Kidney glomerular epithelial cell (primary cell): ENCODE results near the gene WDR64.

Source experiments
- DNase-seq: peaks from one replicate; lab custom pipeline; 2025; lab: John Stamatoyannopoulos, UW

The WDR64 gene

GRCh38 chr1:241839369-241839979 lies 187.4 kb downstream of the WDR64 start:
- DNase-seq = no peak

DNA sequence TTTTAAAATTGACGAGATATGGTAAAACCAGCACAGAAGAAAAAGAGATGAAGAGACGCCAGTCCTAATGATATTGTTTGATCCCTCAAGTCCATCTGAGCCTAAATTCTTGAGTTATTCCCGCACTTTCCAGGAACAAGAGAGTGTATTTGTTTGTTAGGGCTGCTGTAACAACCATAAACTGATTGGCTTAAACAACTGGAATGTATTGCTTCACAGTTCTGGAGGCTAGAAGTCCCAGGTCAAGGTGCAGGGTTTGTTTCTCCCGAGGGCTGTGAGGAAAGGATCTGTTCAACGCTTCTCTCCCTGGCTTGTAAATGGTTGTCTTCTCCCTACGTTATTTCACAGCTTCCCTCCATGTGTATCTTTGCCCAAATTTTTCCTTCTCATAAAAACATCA lies 188.1 kb downstream of the WDR64 start:
- DNase-seq = no peak

- no peak for DNase-seq
These were observed 189.6 kb downstream of the WDR64 start for GRCh38 chr1:241841691-241842090.

DNA sequence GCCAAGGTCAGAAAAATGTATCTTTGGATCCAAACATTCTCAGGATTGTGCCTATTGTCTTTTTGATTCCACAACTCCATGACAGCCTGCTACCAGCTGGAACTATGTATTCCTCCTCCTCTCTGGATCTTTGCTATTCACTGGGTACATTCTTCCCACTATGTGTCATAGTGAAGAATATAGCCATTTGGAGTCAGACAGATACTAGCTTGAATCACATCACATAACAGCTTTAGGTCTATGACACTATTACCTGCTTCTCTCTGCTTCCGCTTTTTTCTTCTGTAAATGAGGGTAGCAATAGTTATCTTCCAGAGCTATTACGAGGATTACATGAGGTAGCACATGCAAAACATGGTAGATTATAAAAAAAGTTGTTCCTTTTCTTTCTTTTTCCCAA lies 190.5 kb downstream of the WDR64 start:
- DNase-seq = peak; percentile 44

DNA sequence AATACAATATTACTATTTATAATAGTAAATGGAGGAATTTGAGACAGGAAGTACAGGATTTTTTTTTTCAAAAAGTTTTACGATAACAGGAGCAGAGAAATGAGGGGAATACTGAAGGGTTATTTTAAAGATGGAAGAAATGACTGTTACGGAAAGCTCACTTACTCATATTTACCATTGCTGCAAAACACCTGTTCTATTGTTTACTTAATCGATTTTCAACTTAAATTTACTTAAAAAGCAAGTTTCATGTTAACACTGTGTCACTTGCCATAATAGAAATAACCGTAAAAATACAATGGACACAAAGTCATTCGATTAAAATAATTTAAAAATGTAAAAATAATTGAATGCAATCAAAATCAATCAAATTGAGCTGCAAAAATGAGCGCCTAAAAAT lies 192.5 kb downstream of the WDR64 start:
- DNase-seq = no peak

- DNase-seq = no peak
These were observed 194.3 kb downstream of the WDR64 start for GRCh38 chr1:241846375-241846774.

GRCh38 chr1:241846862-241847539 lies 194.9 kb downstream of the WDR64 start:
- DNase-seq = no peak

DNA sequence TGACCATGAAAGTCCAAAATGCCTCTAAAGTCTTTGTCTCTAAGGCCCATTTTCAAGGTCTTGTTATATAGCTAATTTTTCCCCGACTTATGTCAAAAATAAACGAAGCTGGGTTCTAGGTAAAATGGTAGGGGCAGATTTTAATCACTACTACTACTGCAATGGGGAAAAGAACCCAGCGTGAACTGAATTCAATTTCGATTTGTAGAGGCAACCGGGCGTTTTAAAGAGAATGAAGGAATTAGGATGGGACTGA lies 195.4 kb downstream of the WDR64 start:
- DNase-seq = no peak

DNA sequence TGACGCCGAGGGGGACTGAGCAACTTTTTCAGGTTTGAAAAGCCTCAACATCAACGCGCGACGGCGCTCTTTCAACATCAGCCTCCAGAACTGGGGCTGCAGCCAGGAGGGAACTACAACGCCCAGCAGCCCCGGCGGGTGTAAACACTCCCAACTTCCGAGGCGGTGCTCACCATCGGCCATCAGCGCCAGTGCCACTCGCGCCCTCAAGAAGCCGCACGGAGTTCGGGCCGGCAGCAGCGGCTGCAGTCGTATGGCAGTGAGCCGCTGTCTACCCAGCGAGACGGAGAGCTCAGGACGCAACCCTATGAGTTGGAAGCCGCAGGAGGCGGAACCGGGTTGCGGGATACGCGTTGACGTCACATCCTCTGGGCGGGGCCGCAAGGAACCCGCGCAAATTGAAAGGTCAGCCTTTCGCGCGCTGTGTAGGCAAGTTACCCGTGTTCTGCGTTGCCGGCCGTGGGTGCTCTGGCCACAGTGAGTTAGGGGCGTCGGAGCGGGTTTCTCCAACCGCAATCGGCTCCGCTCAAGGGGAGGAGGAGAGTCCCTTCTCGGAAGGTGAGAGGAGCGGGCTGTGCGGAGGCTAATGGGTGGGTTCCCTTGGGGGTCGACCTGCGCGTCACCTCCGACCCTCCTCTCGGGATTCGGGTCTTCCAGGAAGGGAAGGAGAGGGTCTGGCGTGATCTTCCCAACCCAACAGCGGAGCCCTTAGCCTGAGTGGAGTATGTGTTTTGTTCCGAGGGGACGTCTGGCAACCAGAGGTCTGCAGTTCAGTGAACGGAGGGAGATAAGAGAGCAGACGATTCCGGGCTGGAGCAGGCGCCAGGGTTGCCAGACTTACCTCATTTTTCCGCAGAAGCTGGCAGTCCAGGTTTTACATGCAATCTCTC lies 196.0 kb downstream of the WDR64 start, which contains the start of gene EXO1:
Gene EXO1, plus strand, starts transcription at position 409 of the 890 bp plus-strand sequence. CDS start 2,222 bp downstream, outside the sequence.
- DNase-seq = peak; percentile 96

- no peak for DNase-seq
These were observed 196.7 kb downstream of the WDR64 start for GRCh38 chr1:241848686-241849344.

- no peak for DNase-seq
These were observed 197.2 kb downstream of the WDR64 start for GRCh38 chr1:241849345-241849695.
